IMR-90 (cell line): ENCODE results near the gene KTN1. TPM values are rescaled to one million over a fixed set of nuclear protein-coding genes. Genes with fewer than 3 reads are reported as not detected.

ENCODE experiments used
- ATAC-seq: fragments of 200-7000 bp; cut with Tn5 transposase; 2 replicates; pipeline ENCODE4 v1.9.1; 2020; ENCODE audit warnings: low read depth, mild to moderate bottlenecking, moderate library complexity
- BruUV-seq: library from RNA; stranded (reverse); fragments of 400-500 nt; replicated peaks from 2 replicates; lab custom pipeline; 2021; lab: Mats Ljungman, UMichigan
- CTCF ChIA-PET: fragments of 300-600 bp; formaldehyde crosslinking; extraction: SDS; loops from one replicate; lab custom pipeline; 2021; ENCODE audit warnings: antibody characterized with exemption; lab: Yijun Ruan, JAX
- POLR2A ChIA-PET: fragments of 300-600 bp; sonication (Branson Sonifier 250); formaldehyde crosslinking; loops from one replicate; lab custom pipeline; 2022; ENCODE audit warnings: antibody characterized with exemption; ENCODE audit not compliant: unreplicated experiment; lab: Charles Lee
- DNase-seq: peaks from one replicate; pipeline ENCODE4 v3.0.0; 2013
- H2AFZ ChIP-seq: replicated peaks from 2 replicates; pipeline ENCODE3; 2013; ENCODE audit warnings: low read length, mild to moderate bottlenecking; ENCODE audit not compliant: poor library complexity
- H2AK5ac ChIP-seq: 2 replicates; pipeline ENCODE4 v1.6.1; 2013; ENCODE audit warnings: low read depth, low read length, inconsistent platforms
- H2AK9ac ChIP-seq: replicated peaks from 2 replicates; pipeline ENCODE3; 2013; ENCODE audit warnings: mild to moderate bottlenecking, low read depth, low read length, moderate library complexity; ENCODE audit not compliant: poor library complexity
- H2BK120ac ChIP-seq: 2 replicates; pipeline ENCODE4 v1.6.1; 2013; ENCODE audit warnings: low read depth, low read length, inconsistent platforms
- H2BK15ac ChIP-seq: 3 replicates; pipeline ENCODE4 v1.6.1; 2013; ENCODE audit warnings: low read depth, low read length, inconsistent platforms
- H2BK20ac ChIP-seq: 2 replicates; pipeline ENCODE4 v1.6.1; 2013; ENCODE audit warnings: low read depth, mild to moderate bottlenecking, inconsistent platforms, low read length, moderate library complexity
- H2BK5ac ChIP-seq: 2 replicates; pipeline ENCODE4 v1.6.1; 2013; ENCODE audit warnings: mild to moderate bottlenecking, low read depth, low read length, inconsistent platforms; ENCODE audit not compliant: poor library complexity, severe bottlenecking
- H3K14ac ChIP-seq: replicated peaks from 2 replicates; pipeline ENCODE4 v1.6.1; 2013; ENCODE audit warnings: low read depth, low read length, inconsistent platforms
- H3K18ac ChIP-seq: 2 replicates; pipeline ENCODE4 v1.6.1; 2013; ENCODE audit warnings: low read depth, low read length, control low read depth
- H3K23ac ChIP-seq: 2 replicates; pipeline ENCODE4 v1.6.1; 2013; ENCODE audit warnings: low read depth, low read length, inconsistent platforms
- H3K27ac ChIP-seq: 2 replicates; pipeline ENCODE4 v1.5.1; 2013; ENCODE audit warnings: mild to moderate bottlenecking, control low read depth, low read length; ENCODE audit not compliant: insufficient read depth
- H3K27me3 ChIP-seq: 2 replicates; pipeline ENCODE4 v1.6.1; 2013; ENCODE audit warnings: low read length; ENCODE audit not compliant: control insufficient read depth, insufficient read depth
- H3K36me3 ChIP-seq: 2 replicates; pipeline ENCODE4 v1.6.1; 2013; ENCODE audit warnings: low read length, mixed read lengths; ENCODE audit not compliant: control insufficient read depth, insufficient read depth
- H3K4ac ChIP-seq: 2 replicates; pipeline ENCODE4 v1.6.1; 2013; ENCODE audit warnings: low read depth, low read length, inconsistent platforms
- H3K4me1 ChIP-seq: 2 replicates; pipeline ENCODE4 v1.6.1; 2013; ENCODE audit warnings: low read length, mixed read lengths; ENCODE audit not compliant: control insufficient read depth, insufficient read depth
- H3K4me2 ChIP-seq: 2 replicates; pipeline ENCODE4 v1.6.1; 2013; ENCODE audit warnings: low read depth, mild to moderate bottlenecking, control low read depth, low read length, moderate library complexity
- H3K4me3 ChIP-seq: 2 replicates; pipeline ENCODE4 v1.5.1; 2013; ENCODE audit warnings: low read depth, mild to moderate bottlenecking, control low read depth, low read length, moderate library complexity; ENCODE audit not compliant: insufficient read depth
- H3K56ac ChIP-seq: 2 replicates; pipeline ENCODE4 v1.6.1; 2013; ENCODE audit warnings: low read length, inconsistent platforms; ENCODE audit not compliant: insufficient read depth; ENCODE audit errors: extremely low read depth
- H3K79me1 ChIP-seq, 2 experiments: 2 replicates each; pipeline ENCODE4 v1.6.1; 2013; ENCODE audit warnings: low read length in 2 of 2, inconsistent platforms in 1 of 2, low read depth in 1 of 2
- H3K9ac ChIP-seq: 2 replicates; pipeline ENCODE4 v1.6.1; 2013; ENCODE audit warnings: low read depth, low read length, control low read depth
- H3K9me1 ChIP-seq: 2 replicates; pipeline ENCODE4 v1.6.1; 2013; ENCODE audit warnings: low read length, inconsistent platforms; ENCODE audit not compliant: insufficient read depth
- H3K9me3 ChIP-seq: 2 replicates; pipeline ENCODE4 v1.6.1; 2013; ENCODE audit warnings: low read length; ENCODE audit not compliant: control insufficient read depth, insufficient read depth
- H4K20me1 ChIP-seq: 2 replicates; pipeline ENCODE4 v1.6.1; 2013; ENCODE audit warnings: low read length, inconsistent platforms; ENCODE audit not compliant: insufficient read depth
- H4K5ac ChIP-seq: 2 replicates; pipeline ENCODE4 v1.6.1; 2013; ENCODE audit warnings: mild to moderate bottlenecking, low read depth, low read length, control low read depth
- H4K8ac ChIP-seq, 2 experiments: 2 replicates each; pipeline ENCODE4 v1.6.1; 2013; ENCODE audit warnings: low read depth in 2 of 2, low read length in 2 of 2, control low read depth in 1 of 2, inconsistent platforms in 1 of 2
- H4K91ac ChIP-seq: 2 replicates; pipeline ENCODE4 v1.6.1; 2013; ENCODE audit warnings: low read depth, low read length, inconsistent platforms; ENCODE audit not compliant: insufficient read depth
- MAFK ChIP-seq: IDR thresholded peaks from 2 replicates; pipeline ENCODE4 v1.6.1; 2012; ENCODE audit warnings: low read depth, low read length, improper control_type of control experiment
- RFX5 ChIP-seq: IDR thresholded peaks from 2 replicates; pipeline ENCODE4 v1.8.0; 2012; ENCODE audit warnings: low read depth, mild to moderate bottlenecking, low read length, moderate library complexity
- WGBS, 2 experiments: methylation state at CpG; one replicate each; pipeline versions ENCODE4 v1.1.5 to v1.1.7; 2013; ENCODE audit warnings: missing lambda C conversion rate in 2 of 2; ENCODE audit not compliant: insufficient read length in 1 of 2; ENCODE audit errors: extremely low coverage in 2 of 2; 5-methylcytosine and 5-hydroxymethylcytosine counted together
- dilution Hi-C: fragments of 300-500 bp; cut with HindIII; formaldehyde crosslinking; loops from one replicate; pipeline ENCODE4 v1.14.3; 2018; ENCODE audit warnings: low sequenced_read_pairs; ENCODE audit not compliant: unreplicated experiment
- in situ Hi-C: fragments of 300-500 bp; cut with MboI; formaldehyde crosslinking; loops from 3 replicates; pipeline ENCODE4 v1.14.3; 2019; ENCODE audit warnings: low sequenced_read_pairs, inconsistent platforms, mixed read lengths
- intact Hi-C: fragments of 100-400 bp; cut with micrococcal nuclease; formaldehyde crosslinking; loops from 2 replicates; pipeline ENCODE4 v1.10.0; 2022
- polyA plus RNA-seq, 3 experiments: library from polyadenylated mRNA; depleted of rRNA; stranded (reverse); fragments of >200 nt; gene quantifications; 2 replicates each; pipeline ENCODE4 v1.2.3, GENCODE V29; 2012; ENCODE audit warnings: low replicate concordance in 1 of 3
- total RNA-seq: library from RNA; depleted of rRNA; stranded (reverse); fragments of >200 nt; gene quantifications from 2 replicates; pipeline ENCODE4 v1.2.3, GENCODE V29; 2012

KTN1 gene
- total and polyA plus RNA-seq, 2 of the 4 experiments (the other 2 are of a cell fraction): 42.1 to 57.2 TPM

DNA sequence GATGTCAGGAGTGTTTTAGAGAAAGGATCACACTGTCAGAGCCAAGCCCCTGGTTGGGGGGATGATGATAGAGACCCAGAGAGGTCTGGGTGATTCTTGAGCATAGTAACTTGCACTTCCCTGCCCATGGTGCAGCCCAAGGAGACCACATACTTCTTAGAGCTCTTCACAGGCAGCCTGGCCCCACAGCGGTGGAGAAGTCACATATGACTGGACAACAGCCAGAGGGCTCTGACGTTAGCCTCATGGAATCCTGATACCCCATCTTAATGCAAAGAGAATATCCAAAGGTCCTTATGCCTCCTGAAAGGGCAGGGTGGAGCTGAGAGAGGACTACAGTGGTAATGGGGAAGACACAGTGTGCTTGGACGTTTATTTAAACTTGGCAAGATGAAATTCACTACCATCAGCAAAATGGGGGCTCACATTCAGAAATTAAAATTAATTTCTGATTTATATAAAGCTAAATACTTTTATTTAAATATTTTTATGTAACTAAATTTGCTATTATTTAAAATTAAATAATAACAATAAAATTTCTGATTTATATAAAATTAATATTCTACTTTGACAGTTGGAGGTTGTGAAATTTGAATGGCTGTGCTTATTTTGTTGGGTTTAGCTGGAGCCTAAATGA is 131.3 kb downstream of the KTN1 start:
- H4K91ac ChIP-seq: no peak overlapping the region; the same call in 1 of the 2 replicates
- H3K23ac ChIP-seq: no peak overlapping the region
- no peaks in the 10 kb centered on the region for H3K27me3 ChIP-seq
- no peak overlapping the region for H2AK9ac ChIP-seq
- H3K18ac ChIP-seq: no peak overlapping the region
- H4K20me1 ChIP-seq: no peaks in the 10 kb centered on the region
- no peak overlapping the region for H2BK15ac ChIP-seq
- intact Hi-C loops: no loop called here
- H2BK120ac ChIP-seq: no peak overlapping the region
- WGBS, 2 experiments: no CpG with 5 or more reads among the region's 3 CpGs
- H3K9me1 ChIP-seq: 0 out of 2 replicates have a peak, but pooled peaks cover 4% of the 10 kb centered on the region
- H4K8ac ChIP-seq: no peak overlapping the region
- H2AFZ ChIP-seq: peak overlapping the region; percentile 53
- no peak overlapping the region for H3K9ac ChIP-seq
- DNase-seq (peak; percentile 61), ATAC-seq (peak; percentile 59)
- no peak overlapping the region for H2BK20ac ChIP-seq
- H3K27ac ChIP-seq: no peak overlapping the region
- no peak overlapping the region for H4K5ac ChIP-seq
- TF ChIP-seq RFX5: no peak
- 0 out of 2 replicates have a peak, but pooled peaks have one; percentile 25 for TF ChIP-seq MAFK
- H3K14ac ChIP-seq: no peak overlapping the region
- no TSS peak for BruUV-seq
- H3K9me3 ChIP-seq: no peaks in the 10 kb centered on the region
- in situ Hi-C loops: loop anchor here (25.0 kb wide), 1 partner anchor 401 kb away; the partner anchor contains the start of gene PELI2
- dilution Hi-C loops: no loop called here
- CTCF ChIA-PET: no interaction called here
- H2BK5ac ChIP-seq: no peak overlapping the region
- H3K79me1 ChIP-seq: no peaks in the 10 kb centered on the region
- peaks cover 6% of the 10 kb centered on the region for H3K4me1 ChIP-seq
- H2AK5ac ChIP-seq: no peak overlapping the region
- no peak overlapping the region for H3K4ac ChIP-seq
- POLR2A ChIA-PET: no interaction called here
- no peak overlapping the region for H3K4me2 ChIP-seq
- H3K56ac ChIP-seq: no peak overlapping the region
- no peak overlapping the region for H3K4me3 ChIP-seq
- H3K36me3 ChIP-seq: no peaks in the 10 kb centered on the region
